GM23338 (cell line): ENCODE measurements around the gene TCF12. TPM values are rescaled to one million over a fixed set of nuclear protein-coding genes. Genes with fewer than 3 reads are reported as not detected.

Experiments
- ATAC-seq: fragments of 200-7000 bp; cut with Tn5 transposase; 3 replicates; pipeline ENCODE4 v1.9.1; 2020
- DNase-seq: peaks from one replicate; pipeline ENCODE4 v3.0.0-alpha.2; 2015; ENCODE audit warnings: low spot score
- H2AFZ ChIP-seq: fragments of 200-600 bp; sonication (generic); 2 replicates; pipeline ENCODE4 v1.8.0; 2016; ENCODE audit warnings: antibody characterized with exemption, mild to moderate bottlenecking, moderate library complexity
- H3F3A ChIP-seq: fragments of 200-600 bp; sonication (generic); replicated peaks from 2 replicates; pipeline ENCODE4 v1.8.0; 2017; ENCODE audit warnings: antibody characterized with exemption, mixed run types, low read depth
- H3K27ac ChIP-seq: fragments of 200-600 bp; sonication (generic); 2 replicates; pipeline ENCODE4 v1.6.1; 2016; ENCODE audit warnings: low read depth
- H3K27me3 ChIP-seq: fragments of 200-600 bp; sonication (generic); 2 replicates; pipeline ENCODE4 v1.8.0; 2016; ENCODE audit warnings: mild to moderate bottlenecking, mixed run types, moderate library complexity; ENCODE audit not compliant: insufficient read depth
- H3K36me3 ChIP-seq: fragments of 200-600 bp; sonication (generic); 2 replicates; pipeline ENCODE4 v1.8.0; 2016; ENCODE audit warnings: mild to moderate bottlenecking; ENCODE audit not compliant: insufficient read depth
- H3K4me1 ChIP-seq: fragments of 200-600 bp; sonication (generic); 2 replicates; pipeline ENCODE4 v1.8.0; 2016; ENCODE audit warnings: mild to moderate bottlenecking, moderate library complexity; ENCODE audit not compliant: insufficient read depth
- H3K4me2 ChIP-seq: fragments of 200-600 bp; sonication (generic); 2 replicates; pipeline ENCODE4 v1.7.1; 2017; ENCODE audit warnings: mixed run types
- H3K4me3 ChIP-seq: fragments of 200-600 bp; sonication (generic); 2 replicates; pipeline ENCODE4 v1.6.1; 2016; ENCODE audit warnings: mixed run types
- H3K79me2 ChIP-seq: fragments of 200-600 bp; sonication (generic); replicated peaks from 2 replicates; pipeline ENCODE4 v1.8.0; 2017; ENCODE audit warnings: mild to moderate bottlenecking; ENCODE audit not compliant: insufficient read depth
- H3K9me2 ChIP-seq: fragments of 200-600 bp; sonication (generic); 2 replicates; pipeline ENCODE4 v1.8.0; 2017; ENCODE audit not compliant: insufficient read depth
- H4K20me1 ChIP-seq: fragments of 200-600 bp; sonication (generic); replicated peaks from 2 replicates; pipeline ENCODE4 v1.8.0; 2017; ENCODE audit warnings: mild to moderate bottlenecking; ENCODE audit not compliant: insufficient read depth
- H3K27ac Mint-ChIP-seq: 2 replicates; pipeline ENCODE4 v1.8.0; 2020; ENCODE audit warnings: inconsistent platforms, mild to moderate bottlenecking, moderate library complexity, mixed read lengths
- H3K27me3 Mint-ChIP-seq: 3 replicates; pipeline ENCODE4 v1.8.0; 2022; ENCODE audit warnings: low read depth, mild to moderate bottlenecking, moderate library complexity, mixed read lengths, inconsistent platforms; ENCODE audit not compliant: insufficient read depth, poor library complexity
- H3K36me3 Mint-ChIP-seq: 3 replicates; pipeline ENCODE4 v1.8.0; 2021; ENCODE audit warnings: low read depth, mild to moderate bottlenecking, inconsistent platforms, moderate library complexity, mixed read lengths
- H3K4me1 Mint-ChIP-seq: 3 replicates; pipeline ENCODE4 v1.8.0; 2020; ENCODE audit warnings: mild to moderate bottlenecking, inconsistent platforms, mixed read lengths
- H3K4me3 Mint-ChIP-seq: 3 replicates; pipeline ENCODE4 v1.8.0; 2021; ENCODE audit warnings: moderate library complexity, mild to moderate bottlenecking, inconsistent platforms, mixed read lengths
- H3K9me3 Mint-ChIP-seq: 3 replicates; pipeline ENCODE4 v1.8.0; 2020; ENCODE audit warnings: moderate library complexity, mild to moderate bottlenecking, inconsistent platforms, mixed read lengths
- CREB1 ChIP-seq: fragments of 250-450 bp; sonication (Bioruptor Pico); IDR thresholded peaks from 2 replicates; pipeline ENCODE4 v1.5.0; 2020; ENCODE audit warnings: low read depth, mild to moderate bottlenecking, moderate library complexity
- CTCF ChIP-seq, 2 experiments: fragments of 200-600 bp in 1 of 2; sonication (generic) in 1 of 2; conservative IDR thresholded peaks; 2 replicates each; pipeline versions ENCODE4 v1.5.1 to v1.6.1; 2016 to 2017; ENCODE audit warnings: antibody characterized with exemption in 2 of 2, low read depth in 2 of 2, mild to moderate bottlenecking in 2 of 2, moderate library complexity in 1 of 2
- EZH2 ChIP-seq: fragments of 200-600 bp; sonication (generic); IDR thresholded peaks from one replicate; pipeline ENCODE4 v1.8.0; 2017; ENCODE audit warnings: antibody characterized with exemption, mild to moderate bottlenecking, low read depth; ENCODE audit not compliant: unreplicated experiment
- EZH2phosphoT487 ChIP-seq: fragments of 200-600 bp; sonication (generic); IDR thresholded peaks from one replicate; pipeline ENCODE4 v1.8.1; 2018; ENCODE audit warnings: antibody characterized with exemption; ENCODE audit not compliant: unreplicated experiment
- JUNB ChIP-seq: IDR thresholded peaks from one replicate; pipeline ENCODE4 v1.6.1; 2016; ENCODE audit warnings: antibody characterized with exemption; ENCODE audit not compliant: unreplicated experiment
- NANOG ChIP-seq: IDR thresholded peaks from 2 replicates; pipeline ENCODE4 v1.6.1; 2016; ENCODE audit warnings: antibody characterized with exemption, borderline replicate concordance
- POLR2AphosphoS5 ChIP-seq: IDR thresholded peaks from 2 replicates; pipeline ENCODE4 v1.6.1; 2016; ENCODE audit warnings: antibody characterized with exemption, low read depth
- STAT1 ChIP-seq: IDR thresholded peaks from one replicate; pipeline ENCODE4 v1.6.1; 2016; ENCODE audit warnings: antibody characterized with exemption; ENCODE audit not compliant: unreplicated experiment
- ZNF114 ChIP-seq: fragments of 250-450 bp; sonication (Bioruptor Pico); IDR thresholded peaks from 2 replicates; pipeline ENCODE4 v1.5.0; 2020; ENCODE audit warnings: mild to moderate bottlenecking, moderate library complexity
- ZNF331 ChIP-seq: fragments of 250-450 bp; sonication (Bioruptor Pico); IDR thresholded peaks from 2 replicates; pipeline ENCODE4 v1.5.0; 2020; ENCODE audit warnings: low read depth, mild to moderate bottlenecking, moderate library complexity
- ZNF462 ChIP-seq: fragments of 250-450 bp; sonication (Bioruptor Pico); IDR thresholded peaks from 2 replicates; pipeline ENCODE4 v1.5.0; 2020; ENCODE audit warnings: mild to moderate bottlenecking, moderate library complexity
- polyA plus RNA-seq: library from polyadenylated mRNA; unstranded; fragments of >200 nt; fragmentation: Nextera tagmentation; extraction: Ambion mirVana; gene quantifications from 2 replicates; pipeline ENCODE4 v1.2.1, GENCODE V29; 2016
- total RNA-seq: library from RNA; depleted of rRNA; stranded (reverse); fragments of >200 nt; shearing (Covaris generic); gene quantifications from 2 replicates; pipeline ENCODE4 v1.2.3, GENCODE V29; 2014
- TF ChIP-seq, protein P1 (sequence below): IDR thresholded peaks from one replicate; pipeline ENCODE4 v1.6.1; 2018; ENCODE audit warnings: antibody characterized with exemption; ENCODE audit not compliant: unreplicated experiment
- TF ChIP-seq, protein P2 (sequence below): IDR thresholded peaks from 2 replicates; pipeline ENCODE4 v1.6.1; 2016; ENCODE audit warnings: antibody characterized with exemption

TCF12 gene
- total and polyA plus RNA-seq, 2 experiments from 2014 or later: 27.6 to 104 TPM

DNA sequence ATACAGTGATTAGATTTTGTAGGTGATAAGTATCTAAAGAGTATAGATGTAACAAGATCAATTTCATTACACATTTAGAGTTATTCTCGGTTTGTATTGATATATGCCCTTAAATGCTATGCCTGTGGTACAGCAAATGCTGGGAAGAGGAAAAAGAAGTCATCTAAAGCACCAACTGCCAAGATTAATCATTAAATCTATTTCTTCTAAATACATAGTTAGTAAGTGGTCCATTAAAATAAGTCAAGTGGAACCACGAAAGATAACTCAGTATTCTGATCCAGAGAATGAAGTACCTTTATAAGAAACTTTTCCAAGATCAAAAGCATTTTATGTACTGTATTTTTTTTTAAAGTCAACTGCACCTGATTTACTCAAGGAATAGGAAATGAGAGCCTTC, 315.7 kb downstream of the TCF12 start:
- Mint-ChIP-seq H3K4me1 (peaks cover 35% of the 10 kb centered on the region), H3K36me3 (peaks cover 28% of the 10 kb centered on the region), H3K9me3 (no peaks in the 10 kb centered on the region), H3K27ac (no peak overlapping the region), H3K27me3 (peaks cover 2% of the 10 kb centered on the region), H3K4me3 (no peak overlapping the region)
- no peak for ATAC-seq
- Histone ChIP-seq H3K79me2 (no peaks in the 10 kb centered on the region), H3K4me3 (no peak overlapping the region), H4K20me1 (no peaks in the 10 kb centered on the region), H3K36me3 (no peaks in the 10 kb centered on the region), H3F3A (no peaks in the 10 kb centered on the region), H3K9me2 (no peaks in the 10 kb centered on the region), H3K4me1 (peaks cover 16% of the 10 kb centered on the region), H2AFZ (no peak overlapping the region), H3K27me3 (no peaks in the 10 kb centered on the region), H3K4me2 (no peak overlapping the region), H3K27ac (no peak overlapping the region)
- no peak for DNase-seq
- TF ChIP-seq EZH2phosphoT487 (no peak), ZNF462 (CRISPR knock-in tag) (no peak), ZNF331 (CRISPR knock-in tag) (no peak), EZH2 (no peak), CREB1 (no peak), ZNF114 (no peak), STAT1 (no peak), JUNB (no peak), CTCF (conservative IDR thresholded peaks at IDR 0.05; ENCODE audit: low read depth in 2 of 2) (no peak), POLR2AphosphoS5 (no peak), NANOG (no peak)
- TF ChIP-seq, protein P1, sequence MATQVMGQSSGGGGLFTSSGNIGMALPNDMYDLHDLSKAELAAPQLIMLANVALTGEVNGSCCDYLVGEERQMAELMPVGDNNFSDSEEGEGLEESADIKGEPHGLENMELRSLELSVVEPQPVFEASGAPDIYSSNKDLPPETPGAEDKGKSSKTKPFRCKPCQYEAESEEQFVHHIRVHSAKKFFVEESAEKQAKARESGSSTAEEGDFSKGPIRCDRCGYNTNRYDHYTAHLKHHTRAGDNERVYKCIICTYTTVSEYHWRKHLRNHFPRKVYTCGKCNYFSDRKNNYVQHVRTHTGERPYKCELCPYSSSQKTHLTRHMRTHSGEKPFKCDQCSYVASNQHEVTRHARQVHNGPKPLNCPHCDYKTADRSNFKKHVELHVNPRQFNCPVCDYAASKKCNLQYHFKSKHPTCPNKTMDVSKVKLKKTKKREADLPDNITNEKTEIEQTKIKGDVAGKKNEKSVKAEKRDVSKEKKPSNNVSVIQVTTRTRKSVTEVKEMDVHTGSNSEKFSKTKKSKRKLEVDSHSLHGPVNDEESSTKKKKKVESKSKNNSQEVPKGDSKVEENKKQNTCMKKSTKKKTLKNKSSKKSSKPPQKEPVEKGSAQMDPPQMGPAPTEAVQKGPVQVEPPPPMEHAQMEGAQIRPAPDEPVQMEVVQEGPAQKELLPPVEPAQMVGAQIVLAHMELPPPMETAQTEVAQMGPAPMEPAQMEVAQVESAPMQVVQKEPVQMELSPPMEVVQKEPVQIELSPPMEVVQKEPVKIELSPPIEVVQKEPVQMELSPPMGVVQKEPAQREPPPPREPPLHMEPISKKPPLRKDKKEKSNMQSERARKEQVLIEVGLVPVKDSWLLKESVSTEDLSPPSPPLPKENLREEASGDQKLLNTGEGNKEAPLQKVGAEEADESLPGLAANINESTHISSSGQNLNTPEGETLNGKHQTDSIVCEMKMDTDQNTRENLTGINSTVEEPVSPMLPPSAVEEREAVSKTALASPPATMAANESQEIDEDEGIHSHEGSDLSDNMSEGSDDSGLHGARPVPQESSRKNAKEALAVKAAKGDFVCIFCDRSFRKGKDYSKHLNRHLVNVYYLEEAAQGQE: no peak
- TF ChIP-seq, protein P2, sequence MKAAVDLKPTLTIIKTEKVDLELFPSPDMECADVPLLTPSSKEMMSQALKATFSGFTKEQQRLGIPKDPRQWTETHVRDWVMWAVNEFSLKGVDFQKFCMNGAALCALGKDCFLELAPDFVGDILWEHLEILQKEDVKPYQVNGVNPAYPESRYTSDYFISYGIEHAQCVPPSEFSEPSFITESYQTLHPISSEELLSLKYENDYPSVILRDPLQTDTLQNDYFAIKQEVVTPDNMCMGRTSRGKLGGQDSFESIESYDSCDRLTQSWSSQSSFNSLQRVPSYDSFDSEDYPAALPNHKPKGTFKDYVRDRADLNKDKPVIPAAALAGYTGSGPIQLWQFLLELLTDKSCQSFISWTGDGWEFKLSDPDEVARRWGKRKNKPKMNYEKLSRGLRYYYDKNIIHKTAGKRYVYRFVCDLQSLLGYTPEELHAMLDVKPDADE: no peak
